ENCODE data around the gene SNAI3.

Gene SNAI3

GRCh38 chr16:88686439-88687253 lies at the start of gene SNAI3:
TSS of gene SNAI3 (minus strand) at chr16:88686507. CDS start at chr16:88686406, 101 bp downstream.
- peak; percentile 50 to 82 (median 67) for DNase-seq (ENCODE audit: low read depth in 4 of 4, low spot score in 1 of 4)

GRCh38 chr16:88736088-88736487 lies 49.8 kb upstream of the SNAI3 start:
- no peak for DNase-seq (ENCODE audit: low read depth in 4 of 4, low spot score in 1 of 4)

- no peak for DNase-seq (ENCODE audit: low read depth in 4 of 4, low spot score in 1 of 4)
Observed at GRCh38 chr16:88735616-88736015, 49.3 kb upstream of the SNAI3 start.

GRCh38 chr16:88735121-88735520 lies 48.8 kb upstream of the SNAI3 start:
- no peak for DNase-seq (ENCODE audit: low read depth in 4 of 4, low spot score in 1 of 4)

DNA sequence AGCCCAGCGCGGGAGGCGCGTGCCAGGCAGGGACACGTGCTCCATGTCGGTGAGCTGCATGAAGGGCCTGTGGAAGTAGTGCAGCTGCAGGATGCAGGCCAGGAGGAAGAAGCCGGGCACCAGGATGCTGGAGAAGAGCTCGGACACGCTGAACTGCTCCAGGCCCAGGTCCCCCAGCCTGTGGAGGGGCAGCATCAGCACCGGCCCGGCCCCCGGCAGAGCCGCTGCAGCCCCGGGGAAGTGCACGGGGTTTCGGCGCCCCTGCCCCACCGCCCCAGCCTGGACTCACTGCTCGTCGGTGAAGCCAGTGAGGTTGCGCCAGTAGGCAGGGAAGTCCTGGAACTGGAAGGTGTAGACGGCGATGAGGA lies 48.0 kb upstream of the SNAI3 start:
- DNase-seq (ENCODE audit: low read depth in 4 of 4, low spot score in 1 of 4), result no peak

GRCh38 chr16:88733630-88734360 lies 47.5 kb upstream of the SNAI3 start:
- DNase-seq (ENCODE audit: low read depth in 4 of 4, low spot score in 1 of 4), result no peak

- no peak for DNase-seq (ENCODE audit: low read depth in 4 of 4, low spot score in 1 of 4)
Observed at GRCh38 chr16:88732961-88733294, 46.6 kb upstream of the SNAI3 start.

GRCh38 chr16:88732172-88732960 lies 46.1 kb upstream of the SNAI3 start:
- no peak for DNase-seq (ENCODE audit: low read depth in 4 of 4, low spot score in 1 of 4)

DNA sequence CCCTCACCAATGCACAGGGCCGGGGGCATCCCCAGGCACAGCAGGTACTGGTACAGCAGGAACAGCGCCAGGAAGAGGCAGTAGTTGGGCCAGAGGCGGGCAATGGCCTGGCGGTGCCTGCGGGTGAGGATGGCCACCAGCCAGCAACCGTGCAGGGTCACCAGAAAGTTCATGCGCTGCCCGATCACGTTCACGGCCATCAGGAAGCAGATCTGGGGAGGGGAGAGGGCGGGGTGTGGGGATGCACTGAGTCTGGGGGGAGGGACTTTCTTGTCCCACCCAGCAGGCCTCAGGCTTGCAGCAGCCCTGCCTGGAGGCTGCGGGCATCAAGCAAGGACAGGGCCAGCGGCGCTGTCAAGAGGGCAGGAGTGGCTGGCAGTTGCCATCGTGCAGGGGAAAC lies 45.4 kb upstream of the SNAI3 start:
- DNase-seq (ENCODE audit: low read depth in 4 of 4, low spot score in 1 of 4), result no peak

DNA sequence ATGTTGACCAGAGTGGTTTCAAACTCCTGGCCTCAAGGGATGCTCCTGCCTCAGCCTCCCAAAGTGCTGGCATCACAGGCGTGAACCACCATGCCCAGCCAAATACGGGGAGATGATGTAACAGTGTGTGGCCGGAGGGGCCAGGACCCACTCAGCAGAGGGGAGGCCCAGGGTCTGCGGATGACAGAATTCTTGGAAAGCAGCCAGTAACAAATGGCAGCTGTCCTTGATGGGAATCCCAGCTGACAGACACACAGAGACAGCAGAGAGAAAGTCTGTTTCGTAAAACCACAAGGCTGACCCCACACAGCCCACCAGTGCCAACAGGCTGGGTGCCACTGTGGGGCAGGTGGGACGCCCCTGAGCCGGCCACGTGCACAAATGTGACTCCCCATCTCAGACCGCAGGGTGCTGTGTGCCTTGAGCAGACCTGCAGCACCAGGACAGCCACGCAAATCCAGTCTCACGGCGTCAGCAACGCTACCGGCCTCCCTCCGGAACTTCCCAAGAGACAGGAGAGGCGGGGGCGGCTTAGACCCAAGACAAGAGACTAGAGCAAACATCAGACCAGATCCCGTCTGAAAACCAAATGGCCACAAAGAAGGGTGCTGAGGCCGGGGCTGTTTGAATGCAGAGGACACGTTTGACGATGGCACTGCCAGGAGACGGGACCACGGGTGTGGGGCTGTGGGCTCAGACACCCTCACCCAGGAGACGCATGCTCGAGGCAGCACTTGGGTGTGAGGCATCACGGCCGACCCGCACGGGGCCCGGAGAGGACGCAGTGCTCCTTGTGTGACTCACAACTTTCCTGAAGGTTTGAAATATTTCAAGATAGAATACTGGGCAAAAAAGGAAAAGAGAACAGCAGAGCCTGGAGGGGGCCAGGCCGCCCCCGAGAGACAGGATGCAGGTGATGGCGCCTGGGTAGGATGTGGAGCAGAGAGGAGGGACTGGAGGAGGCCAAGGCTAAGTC lies 44.6 kb upstream of the SNAI3 start:
- DNase-seq (ENCODE audit: low read depth in 4 of 4, low spot score in 1 of 4), result no peak

GRCh38 chr16:88727871-88728270 lies 41.6 kb upstream of the SNAI3 start:
- no peak for DNase-seq (ENCODE audit: low read depth in 4 of 4, low spot score in 1 of 4)

DNA sequence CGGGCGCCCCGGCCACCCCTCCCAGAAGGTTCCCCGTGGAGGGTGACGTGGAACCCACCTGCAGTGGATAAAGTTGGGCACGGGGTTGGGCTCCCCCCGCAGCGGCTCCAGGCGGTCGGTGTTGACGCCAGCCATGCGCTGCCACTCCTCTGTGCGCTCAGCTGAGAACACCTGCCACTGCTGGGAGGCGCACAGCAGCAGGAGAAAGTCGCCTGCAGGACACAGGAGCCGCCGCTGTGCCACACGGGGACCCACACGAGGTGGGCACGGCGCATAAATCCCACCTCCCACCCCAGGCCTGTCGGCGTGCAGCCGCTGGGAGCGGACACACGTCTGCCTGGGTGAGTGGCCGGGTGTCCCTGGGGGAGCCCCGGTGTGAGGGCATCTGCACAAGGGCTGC lies 40.7 kb upstream of the SNAI3 start:
- no peak for DNase-seq (ENCODE audit: low read depth in 4 of 4, low spot score in 1 of 4)

GRCh38 chr16:88726408-88726749 lies 40.1 kb upstream of the SNAI3 start:
- DNase-seq (ENCODE audit: low read depth in 4 of 4, low spot score in 1 of 4), result no peak

GRCh38 chr16:88725609-88726407 lies 39.5 kb upstream of the SNAI3 start:
- no peak for DNase-seq (ENCODE audit: low read depth in 4 of 4, low spot score in 1 of 4)

DNA sequence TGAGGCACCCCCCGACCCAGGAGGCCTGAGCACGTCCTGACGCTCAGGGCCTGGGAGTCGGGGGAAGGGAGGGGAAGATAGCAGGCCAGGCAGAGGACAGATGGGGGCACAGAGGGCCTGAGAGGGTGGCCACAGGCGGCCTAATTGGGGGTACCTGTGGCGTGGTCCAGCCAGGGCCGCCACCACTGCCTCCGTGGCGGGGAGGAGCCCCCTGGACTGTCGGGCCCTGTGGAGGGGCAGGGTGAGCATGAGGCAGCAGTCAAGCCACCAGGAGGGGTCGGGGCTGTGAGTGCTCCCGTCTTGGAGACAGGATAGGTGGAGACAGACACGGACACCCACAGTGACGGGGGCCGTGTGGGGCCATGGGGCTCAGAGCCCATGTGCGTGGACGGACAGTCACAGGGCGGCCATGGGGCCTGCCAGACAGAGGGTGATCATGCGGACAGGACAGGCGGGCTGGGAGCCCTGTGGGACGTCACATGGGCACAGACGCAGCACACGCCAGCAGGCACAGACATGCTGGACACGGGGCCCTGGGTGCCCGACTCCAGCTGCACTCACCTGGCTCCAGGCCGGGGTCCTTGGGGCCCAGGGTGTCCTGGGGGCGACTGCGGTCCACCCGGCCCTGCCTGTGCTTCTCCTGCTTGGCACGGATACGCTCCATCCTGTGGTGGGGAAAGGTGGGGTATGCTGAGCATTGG lies 38.7 kb upstream of the SNAI3 start:
- DNase-seq (ENCODE audit: low read depth in 4 of 4, low spot score in 1 of 4), result no peak

GRCh38 chr16:88723911-88724310 lies 37.6 kb upstream of the SNAI3 start:
- DNase-seq (ENCODE audit: low read depth in 4 of 4, low spot score in 1 of 4), result no peak

- no peak for DNase-seq (ENCODE audit: low read depth in 4 of 4, low spot score in 1 of 4)
Observed at GRCh38 chr16:88723507-88723887, 37.2 kb upstream of the SNAI3 start.

- no peak for DNase-seq (ENCODE audit: low read depth in 4 of 4, low spot score in 1 of 4)
Observed at GRCh38 chr16:88722784-88723506, 36.6 kb upstream of the SNAI3 start.

Measured in stimulated activated CD4-positive, alpha-beta T cell treated with anti-CD3 and anti-CD28 coated beads, Interleukin-1b, Interleukin-23, amount 100 ng/mL, for 24 hours (primary cell).